ENCODE results near the gene ICAM2.

DNA sequence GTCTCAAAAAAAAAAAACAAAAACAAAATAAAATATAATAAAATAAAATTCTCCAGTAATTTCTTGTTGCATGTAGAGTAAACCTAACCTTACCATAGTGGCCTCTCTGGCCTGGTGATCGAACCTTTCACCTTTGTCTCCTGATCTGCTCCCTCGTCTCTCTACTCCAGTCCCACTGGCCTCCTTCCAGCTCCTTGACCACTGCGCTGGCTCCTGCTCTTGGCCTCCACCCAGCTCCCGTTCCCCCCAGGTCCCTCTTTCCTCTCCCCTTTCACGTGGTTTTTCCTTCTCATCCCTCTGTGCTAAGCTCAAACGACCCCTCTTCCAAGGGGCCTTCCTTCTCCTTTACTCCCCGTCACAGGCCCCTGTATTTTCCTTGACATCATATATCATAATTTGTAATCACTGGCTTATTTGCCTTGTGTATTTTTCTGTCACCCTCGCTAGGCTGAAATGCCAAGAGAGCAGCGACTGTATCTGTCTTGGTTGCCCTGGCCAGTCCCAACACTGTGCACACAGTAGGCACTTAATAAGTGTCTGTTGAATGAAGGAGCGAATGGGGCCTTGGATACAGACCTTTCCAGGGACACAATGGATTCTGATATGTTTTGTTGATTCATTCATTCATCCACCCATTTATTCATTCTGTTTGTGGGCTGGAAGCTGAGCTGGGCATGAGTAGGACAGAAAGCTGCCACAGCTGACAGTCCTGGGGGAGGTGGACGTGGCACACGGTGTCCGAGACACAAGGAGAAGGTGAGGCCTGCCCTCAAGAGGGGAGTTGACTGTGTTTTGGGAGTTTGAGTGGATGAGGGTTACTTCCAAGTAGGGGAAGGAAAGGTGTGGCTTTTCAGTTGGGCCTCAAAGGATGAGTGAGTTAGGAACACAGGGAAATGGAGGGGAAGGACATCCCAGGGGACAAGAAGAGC, 41.9 kb downstream of the ICAM2 start:
- TF ChIP-seq, protein P1, sequence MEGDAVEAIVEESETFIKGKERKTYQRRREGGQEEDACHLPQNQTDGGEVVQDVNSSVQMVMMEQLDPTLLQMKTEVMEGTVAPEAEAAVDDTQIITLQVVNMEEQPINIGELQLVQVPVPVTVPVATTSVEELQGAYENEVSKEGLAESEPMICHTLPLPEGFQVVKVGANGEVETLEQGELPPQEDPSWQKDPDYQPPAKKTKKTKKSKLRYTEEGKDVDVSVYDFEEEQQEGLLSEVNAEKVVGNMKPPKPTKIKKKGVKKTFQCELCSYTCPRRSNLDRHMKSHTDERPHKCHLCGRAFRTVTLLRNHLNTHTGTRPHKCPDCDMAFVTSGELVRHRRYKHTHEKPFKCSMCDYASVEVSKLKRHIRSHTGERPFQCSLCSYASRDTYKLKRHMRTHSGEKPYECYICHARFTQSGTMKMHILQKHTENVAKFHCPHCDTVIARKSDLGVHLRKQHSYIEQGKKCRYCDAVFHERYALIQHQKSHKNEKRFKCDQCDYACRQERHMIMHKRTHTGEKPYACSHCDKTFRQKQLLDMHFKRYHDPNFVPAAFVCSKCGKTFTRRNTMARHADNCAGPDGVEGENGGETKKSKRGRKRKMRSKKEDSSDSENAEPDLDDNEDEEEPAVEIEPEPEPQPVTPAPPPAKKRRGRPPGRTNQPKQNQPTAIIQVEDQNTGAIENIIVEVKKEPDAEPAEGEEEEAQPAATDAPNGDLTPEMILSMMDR (IDR thresholded peaks at IDR 0.05) = no peak
- TF ChIP-seq POLR2A (IDR thresholded peaks at IDR 0.05; ENCODE audit: low read depth) (no peak), POLR2AphosphoS5 (IDR thresholded peaks at IDR 0.05) (no peak), EP300 (IDR thresholded peaks at IDR 0.05) (no peak)

Measured in esophagus muscularis mucosa (tissue), 4 donors.